Stimulated activated CD8-positive, alpha-beta memory T cell treated with anti-CD3 and anti-CD28 coated beads, Interleukin-12 subunit alpha, Interleukin-12 subunit beta, amount 100 ng/mL, for 4 hours (primary cell): ENCODE measurements around the gene ZNF154.

Experiments used
- DNase-seq: peaks from one replicate; pipeline ENCODE4 v3.0.0-alpha.2; 2020; ENCODE audit warnings: low read depth

ZNF154 gene

GRCh38 chr19:57675881-57676280 is 33.1 kb downstream of the ZNF154 start:
- no peak for DNase-seq

- no peak for DNase-seq
Observed at GRCh38 chr19:57672466-57672865, 36.5 kb downstream of the ZNF154 start.

GRCh38 chr19:57671124-57671895 is 37.7 kb downstream of the ZNF154 start:
- no peak for DNase-seq

GRCh38 chr19:57668635-57669034 is 40.4 kb downstream of the ZNF154 start, which contains the start of gene ZSCAN4:
TSS of gene ZSCAN4 (plus strand) at chr19:57668935. CDS start at chr19:57676146, 7,211 bp downstream.
- DNase-seq: no peak

DNA sequence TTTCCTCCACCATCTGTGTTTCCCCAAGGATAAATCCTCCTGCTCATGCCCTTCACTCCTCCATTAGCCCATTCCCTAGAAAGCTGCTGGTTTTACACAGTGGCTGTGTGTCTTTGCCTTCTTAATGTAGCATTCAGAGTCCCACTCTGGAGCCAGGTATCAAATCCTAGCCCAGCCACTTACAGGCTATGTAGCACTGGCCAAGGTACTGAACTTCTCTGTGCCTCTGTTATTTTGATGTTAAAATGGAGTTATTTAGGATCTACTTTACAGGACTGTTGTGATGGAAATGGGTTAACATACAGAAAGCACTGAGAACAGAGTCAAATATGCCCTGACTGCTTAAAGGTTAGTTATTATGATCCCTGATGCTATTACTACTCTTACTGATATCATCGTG is 41.8 kb downstream of the ZNF154 start:
- no peak for DNase-seq

DNA sequence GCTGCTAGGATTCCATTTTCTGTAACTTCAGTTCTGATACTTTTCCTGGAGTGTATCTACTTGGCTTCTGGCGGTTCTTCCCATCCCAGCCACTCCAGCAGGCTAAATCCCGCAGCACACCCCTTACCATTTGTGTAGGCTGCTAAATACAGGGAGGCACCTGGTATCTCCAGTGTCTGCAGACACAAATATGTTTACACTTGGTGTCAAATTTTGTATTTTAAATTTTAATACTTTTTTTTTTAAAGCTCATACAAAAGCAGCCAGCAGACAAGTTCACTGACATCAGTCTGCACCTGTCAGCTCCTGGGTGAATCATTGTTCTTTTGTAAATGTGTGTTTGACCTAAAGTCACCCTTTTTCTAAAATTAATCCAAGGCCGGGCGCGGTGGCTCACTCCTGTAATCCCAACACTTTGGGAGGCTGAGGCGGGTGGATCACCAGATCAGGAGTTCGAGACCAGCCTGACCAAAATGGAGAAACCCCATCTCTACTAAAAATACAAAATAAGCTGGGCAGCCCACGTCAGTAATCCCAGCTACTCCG is 43.7 kb downstream of the ZNF154 start:
- no peak for DNase-seq

DNA sequence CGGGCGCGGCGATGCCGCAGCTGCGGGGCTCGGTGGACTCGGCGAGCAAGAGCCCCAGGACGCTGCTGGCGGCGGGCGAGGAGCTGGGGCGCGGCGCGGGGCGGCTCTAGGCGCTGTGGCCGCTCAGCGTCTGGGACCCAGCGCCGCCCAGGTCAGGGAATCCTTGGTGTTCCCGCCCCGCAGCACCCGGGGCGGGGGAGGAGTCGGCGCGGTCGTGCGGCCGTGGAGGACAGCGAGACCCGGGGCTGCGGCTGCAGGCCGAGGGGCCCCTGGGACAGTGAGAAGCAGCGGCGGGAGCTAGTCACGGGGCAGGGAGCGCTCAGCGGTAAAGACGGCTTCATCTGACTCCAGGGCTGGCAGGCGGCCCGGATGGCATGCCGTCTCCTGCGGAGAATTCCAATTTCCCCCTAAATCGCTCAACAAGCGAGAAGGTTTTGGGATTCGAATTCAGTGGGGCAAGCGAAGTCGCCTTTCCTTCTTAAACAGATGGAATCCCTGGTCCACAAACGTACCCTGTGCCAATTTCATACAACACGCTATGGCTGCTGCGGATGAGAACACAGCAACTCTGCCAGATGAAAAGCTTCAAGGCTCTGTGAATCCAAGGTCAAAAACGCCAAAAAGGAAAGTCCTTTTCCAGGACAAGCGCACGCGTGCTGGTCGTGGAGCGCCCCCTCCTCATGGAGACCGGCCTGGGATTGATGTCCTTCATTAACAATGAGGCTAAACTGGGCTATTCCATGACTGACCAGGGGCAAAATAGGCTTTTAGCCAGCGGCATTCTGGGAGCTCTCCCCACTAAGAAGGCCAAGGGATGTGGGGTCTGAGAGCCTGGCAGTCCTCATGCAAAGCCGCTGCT is 44.5 kb downstream of the ZNF154 start:
- DNase-seq: no peak

GRCh38 chr19:57656346-57656745 is 52.7 kb downstream of the ZNF154 start:
- no peak for DNase-seq

GRCh38 chr19:57655443-57655842 is 53.6 kb downstream of the ZNF154 start:
- DNase-seq: no peak

DNA sequence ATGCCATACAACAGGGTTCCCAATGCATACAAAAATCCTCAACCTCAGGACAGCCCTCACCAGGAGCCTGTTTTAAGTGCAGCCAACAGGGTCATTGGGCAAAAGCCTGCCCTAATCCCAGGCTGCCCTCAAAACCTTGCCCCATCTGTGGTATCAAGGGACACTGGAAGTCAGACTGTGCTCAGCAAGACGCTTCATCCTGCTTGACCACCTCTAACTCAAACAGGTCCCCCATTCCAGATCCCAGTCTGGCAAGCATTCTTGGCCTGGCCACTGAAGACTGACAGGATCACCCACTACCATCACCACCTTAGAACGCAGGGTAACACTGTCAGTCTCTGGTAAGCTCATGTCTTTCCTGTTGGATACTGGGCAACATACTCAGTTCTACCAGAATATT is 55.3 kb downstream of the ZNF154 start:
- DNase-seq: no peak

GRCh38 chr19:57651654-57651996 is 57.4 kb downstream of the ZNF154 start:
- DNase-seq: no peak

DNA sequence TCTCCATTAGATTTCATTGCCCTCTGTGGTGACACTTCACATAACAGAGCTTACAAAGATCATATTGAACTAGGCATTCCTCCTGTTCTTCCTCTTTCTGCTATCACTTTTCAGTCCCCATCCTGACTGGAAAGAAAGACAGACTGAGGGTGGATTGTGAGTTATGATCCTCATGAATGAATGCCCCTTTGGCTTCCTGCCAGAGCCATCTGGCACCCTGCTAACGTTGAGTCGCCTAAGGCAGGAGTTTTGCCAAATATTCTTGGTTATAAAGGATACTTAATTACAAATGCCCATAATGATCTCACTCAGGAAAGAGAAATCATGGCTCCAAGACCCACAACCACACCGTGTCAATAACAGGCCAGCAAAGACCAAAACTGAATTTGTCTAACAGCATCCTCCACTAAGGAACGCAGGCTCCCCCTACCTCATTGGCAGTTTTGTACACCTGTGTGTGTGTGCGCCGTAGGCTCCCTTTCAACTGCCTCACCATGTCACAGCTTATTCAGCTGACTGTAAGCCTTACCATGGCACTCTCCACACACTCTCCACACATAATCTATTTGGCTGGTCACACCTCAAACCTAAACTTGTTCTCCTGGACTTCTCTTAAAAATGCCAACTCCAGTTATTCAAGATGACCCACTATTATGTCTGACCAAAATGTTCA is 60.5 kb downstream of the ZNF154 start:
- no peak for DNase-seq
